Gastrocnemius medialis (tissue), 4 donors: ENCODE measurements around the gene PCNX2. TPM values are rescaled to one million over a fixed set of nuclear protein-coding genes. Genes with fewer than 3 reads are reported as not detected.

Experiments used
- ATAC-seq, 2 donors: fragments of 150-250 bp; one replicate each; pipeline ENCODE4 v1.9.1; 2016
- DNase-seq, 2 donors: peaks; one replicate each; pipeline ENCODE4 v3.0.0-alpha.2; 2019
- H3K27ac ChIP-seq, 4 donors: fragments of 200-600 bp; sonication (generic); 1 replicate in 1 of 4; 2 replicates in 3 of 4; pipeline ENCODE4 v1.5.1; 2016 to 2018; ENCODE audit warnings: mild to moderate bottlenecking in 2 of 4, moderate library complexity in 1 of 4
- H3K27me3 ChIP-seq, 3 donors: fragments of 200-600 bp; sonication (generic) in 2 of 3; 1 replicate in 1 of 3; 2 replicates in 2 of 3; pipeline versions ENCODE4 v1.5.1 to v1.6.0; 2016 to 2019; ENCODE audit warnings: mild to moderate bottlenecking in 1 of 3, moderate library complexity in 1 of 3
- H3K36me3 ChIP-seq, 2 donors: fragments of 200-600 bp; sonication (generic) in 1 of 2; one replicate each; pipeline ENCODE4 v1.5.1; 2017 to 2018
- H3K4me1 ChIP-seq, 2 donors: fragments of 200-600 bp; sonication (generic) in 1 of 2; one replicate each; pipeline ENCODE4 v1.5.1; 2016 to 2017; ENCODE audit warnings: mild to moderate bottlenecking in 2 of 2
- H3K4me3 ChIP-seq, 4 donors: fragments of 200-600 bp; sonication (generic) in 3 of 4; 1 replicate in 1 of 4; 2 replicates in 3 of 4; pipeline ENCODE4 v1.5.1; 2016 to 2019; ENCODE audit warnings: mild to moderate bottlenecking in 2 of 4
- H3K9me3 ChIP-seq, 3 donors: fragments of 200-600 bp; sonication (generic) in 2 of 3; 1 replicate in 1 of 3; 2 replicates in 2 of 3; pipeline ENCODE4 v1.5.1; 2016 to 2019
- CTCF ChIP-seq, 5 experiments: fragments of 450-650 bp in 3 of 5; fragments of 200-600 bp in 2 of 5; sonication (generic) in 2 of 5; IDR thresholded peaks in 4 of 5; conservative IDR thresholded peaks in 1 of 5; 1 replicate in 4 of 5; 2 replicates in 1 of 5; pipeline ENCODE4 v1.5.1; 2016 to 2019; ENCODE audit warnings: antibody characterized with exemption in 5 of 5, mild to moderate bottlenecking in 3 of 5, moderate library complexity in 3 of 5
- POLR2A ChIP-seq, 2 donors: fragments of 450-650 bp; IDR thresholded peaks; one replicate each; pipeline ENCODE4 v1.6.1; 2017; ENCODE audit warnings: antibody characterized with exemption in 2 of 2, mild to moderate bottlenecking in 2 of 2, moderate library complexity in 2 of 2
- in situ Hi-C, 4 donors: fragments of 200-750 bp; cut with MboI; loops; one replicate each; pipeline versions ENCODE4 v1.15.0 to v1.8.0; 2017; ENCODE audit warnings: low sequenced_read_pairs in 4 of 4
- intact Hi-C: fragments of 100-400 bp; cut with DNase I; formaldehyde crosslinking; loops from one replicate; pipeline ENCODE4 v1.15.1; 2023; ENCODE audit warnings: low total_unique reads
- total RNA-seq, 4 donors: library from RNA; depleted of rRNA; stranded (reverse); fragments of >200 nt; gene quantifications; one replicate each; pipeline versions ENCODE4 v1.1.0 to v1.2.3, GENCODE V29; 2016

The PCNX2 gene
- total RNA-seq, 4 donors from 2014 or later = 0.34 to 5.6 (median 1.9) TPM

GRCh38 chr1:233107130-233107660 is 188.3 kb downstream of the PCNX2 start:
- Histone ChIP-seq H3K9me3 (no peaks in the 10 kb centered on the region), H3K4me1 (no peaks in the 10 kb centered on the region), H3K27me3 (no peaks in the 10 kb centered on the region), H3K4me3 (no peak overlapping the region), H3K27ac (no peak overlapping the region), H3K36me3 (no peaks in the 10 kb centered on the region)
- ATAC-seq (no peak), DNase-seq (no peak)
- TF ChIP-seq POLR2A (IDR thresholded peaks at IDR 0.05) = no peak
- TF ChIP-seq CTCF (IDR thresholded peaks at IDR 0.05 in 4 of 5, conservative IDR thresholded peaks at IDR 0.05 in 1 of 5) = no peak
- in situ Hi-C loops = no loop called here
- intact Hi-C loops = no loop called here

GRCh38 chr1:233105225-233105624 is 190.3 kb downstream of the PCNX2 start:
- H3K9me3 ChIP-seq = no peaks in the 10 kb centered on the region
- TF ChIP-seq CTCF (IDR thresholded peaks at IDR 0.05 in 4 of 5, conservative IDR thresholded peaks at IDR 0.05 in 1 of 5) (no peak), POLR2A (IDR thresholded peaks at IDR 0.05) (no peak)
- in situ Hi-C loops (no loop called here), intact Hi-C loops (no loop called here)
- ATAC-seq (no peak), DNase-seq (no peak)
- no peaks in the 10 kb centered on the region for H3K27me3 ChIP-seq
- H3K4me3 ChIP-seq = no peak overlapping the region
- H3K27ac ChIP-seq = no peak overlapping the region
- H3K4me1 ChIP-seq = no peaks in the 10 kb centered on the region
- H3K36me3 ChIP-seq = no peaks in the 10 kb centered on the region

- in situ Hi-C loops = no loop called here
- DNase-seq (no peak), ATAC-seq (no peak)
- Histone ChIP-seq H3K27me3 (no peaks in the 10 kb centered on the region), H3K36me3 (no peaks in the 10 kb centered on the region), H3K9me3 (no peaks in the 10 kb centered on the region), H3K4me3 (no peak overlapping the region), H3K4me1 (no peaks in the 10 kb centered on the region), H3K27ac (no peak overlapping the region)
- intact Hi-C loops = no loop called here
- TF ChIP-seq CTCF (IDR thresholded peaks at IDR 0.05 in 4 of 5, conservative IDR thresholded peaks at IDR 0.05 in 1 of 5) = no peak
- no peak for TF ChIP-seq POLR2A (IDR thresholded peaks at IDR 0.05)
Observed at GRCh38 chr1:233102341-233102740, 193.2 kb downstream of the PCNX2 start.

GRCh38 chr1:233097959-233098580 is 197.5 kb downstream of the PCNX2 start:
- H3K4me1 ChIP-seq = peaks cover 0 to 6% of the 10 kb centered on the region in 2 donors
- H3K9me3 ChIP-seq = no peaks in the 10 kb centered on the region
- no peak for DNase-seq
- no peaks in the 10 kb centered on the region for H3K36me3 ChIP-seq
- intact Hi-C loops = no loop called here
- no peak overlapping the region for H3K27ac ChIP-seq
- in situ Hi-C loops = no loop called here
- no peak overlapping the region for H3K4me3 ChIP-seq
- no peak for TF ChIP-seq CTCF (IDR thresholded peaks at IDR 0.05 in 4 of 5, conservative IDR thresholded peaks at IDR 0.05 in 1 of 5)
- no peak for TF ChIP-seq POLR2A (IDR thresholded peaks at IDR 0.05)
- H3K27me3 ChIP-seq = no peaks in the 10 kb centered on the region
- no peak for ATAC-seq

- TF ChIP-seq CTCF (IDR thresholded peaks at IDR 0.05 in 4 of 5, conservative IDR thresholded peaks at IDR 0.05 in 1 of 5) (no peak), POLR2A (IDR thresholded peaks at IDR 0.05) (no peak)
- Histone ChIP-seq H3K36me3 (no peaks in the 10 kb centered on the region), H3K27ac (no peak overlapping the region), H3K4me3 (no peak overlapping the region), H3K4me1 (peaks cover 0 to 6% of the 10 kb centered on the region in 2 donors), H3K9me3 (no peaks in the 10 kb centered on the region), H3K27me3 (no peaks in the 10 kb centered on the region)
- in situ Hi-C loops = no loop called here
- no peak for DNase-seq
- no peak for ATAC-seq
- intact Hi-C loops = no loop called here
Observed at GRCh38 chr1:233097546-233097945, 198.0 kb downstream of the PCNX2 start.
